NCI-H1092 treated with DMSO at 0.1 percent for 48 hours (cell line): ENCODE measurements around the gene VSTM2L.
A peak's percentile ranks its signal among the peaks of the same experiment; 100 is the strongest.

Experiments used
- DNase-seq: peaks from one replicate; lab custom pipeline; 2025; lab: John Stamatoyannopoulos, UW

VSTM2L gene

DNA sequence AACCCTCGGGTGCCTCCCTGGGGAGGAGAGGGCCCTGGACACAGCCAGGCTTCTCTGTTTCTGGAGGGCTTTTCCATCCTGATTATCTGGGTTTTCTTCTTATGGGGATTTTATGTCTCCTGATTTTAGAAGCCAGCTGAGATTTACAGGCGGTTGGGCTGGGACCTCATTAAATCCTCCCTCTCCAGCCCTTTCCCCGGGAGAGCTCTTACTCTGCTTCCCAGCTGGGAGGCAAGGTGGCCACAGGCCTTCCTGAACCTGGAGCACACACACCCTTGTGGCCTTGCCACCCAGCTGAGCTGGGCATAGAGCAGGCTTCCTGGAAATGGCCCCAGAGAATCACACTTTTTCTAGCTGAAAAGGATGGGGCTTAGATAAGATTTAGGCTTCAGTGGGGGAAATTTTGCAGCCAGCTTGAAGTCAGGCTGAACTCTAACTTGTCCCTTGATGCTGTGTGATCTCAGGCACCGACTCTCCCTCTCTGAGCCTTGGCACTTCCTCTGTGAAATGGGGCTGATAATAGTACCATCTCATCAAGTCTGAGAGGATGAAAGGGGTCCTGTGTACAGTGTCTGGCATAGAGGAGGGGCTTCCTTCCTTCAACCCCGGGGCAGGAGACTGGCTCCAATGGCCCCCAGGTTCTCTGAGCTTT is 16.6 kb downstream of the VSTM2L start:
- DNase-seq: peak; percentile 30

DNA sequence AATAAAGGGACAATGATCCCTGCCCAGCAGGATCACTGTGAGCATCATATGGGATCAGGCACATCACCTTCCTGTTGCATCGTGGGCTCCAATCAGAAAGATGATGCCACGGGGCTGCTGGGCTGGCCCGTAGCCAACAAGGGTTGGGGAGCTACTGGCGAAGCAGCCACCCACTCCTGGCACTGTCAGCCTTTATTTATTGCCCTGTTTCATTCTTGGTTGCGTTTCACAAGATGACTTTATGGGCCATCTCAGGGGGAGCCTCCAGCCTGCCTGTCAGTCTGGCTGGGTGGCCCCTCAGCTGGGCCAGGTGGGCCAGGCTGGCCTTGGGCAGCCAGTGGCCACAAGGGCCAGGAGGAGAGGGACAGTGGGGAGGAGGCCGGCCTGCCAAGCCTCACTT is 17.3 kb downstream of the VSTM2L start:
- no peak for DNase-seq

DNA sequence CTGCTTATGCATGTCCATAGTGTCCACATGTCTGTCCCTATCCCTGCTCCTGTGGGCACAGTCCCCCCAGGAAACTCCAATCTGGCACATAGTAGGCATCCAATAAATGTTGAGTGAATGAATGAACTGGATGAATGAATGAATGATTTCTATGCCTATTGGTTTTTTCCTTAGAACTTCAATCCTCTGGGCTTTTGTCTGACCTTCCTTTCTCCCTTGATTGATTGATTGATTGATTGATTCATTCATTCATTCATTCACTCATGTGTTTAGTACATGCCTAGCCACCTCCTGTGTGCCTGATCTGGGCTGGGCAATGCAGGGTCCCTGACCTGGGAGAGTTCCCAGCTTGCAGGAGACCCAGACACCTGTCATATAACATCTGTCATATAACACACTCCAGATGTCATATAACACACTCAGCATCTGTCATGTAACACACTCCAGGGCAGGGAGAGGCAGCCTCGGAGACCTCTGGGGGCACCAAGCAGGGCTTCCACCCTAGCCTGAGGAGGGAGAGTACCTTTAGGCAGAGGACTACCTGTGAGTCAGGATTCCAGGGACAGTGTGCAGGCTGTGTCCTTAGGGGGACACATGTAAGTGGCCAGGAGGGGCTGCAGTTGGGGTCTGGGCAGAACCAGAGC is 17.9 kb downstream of the VSTM2L start:
- no peak for DNase-seq

DNA sequence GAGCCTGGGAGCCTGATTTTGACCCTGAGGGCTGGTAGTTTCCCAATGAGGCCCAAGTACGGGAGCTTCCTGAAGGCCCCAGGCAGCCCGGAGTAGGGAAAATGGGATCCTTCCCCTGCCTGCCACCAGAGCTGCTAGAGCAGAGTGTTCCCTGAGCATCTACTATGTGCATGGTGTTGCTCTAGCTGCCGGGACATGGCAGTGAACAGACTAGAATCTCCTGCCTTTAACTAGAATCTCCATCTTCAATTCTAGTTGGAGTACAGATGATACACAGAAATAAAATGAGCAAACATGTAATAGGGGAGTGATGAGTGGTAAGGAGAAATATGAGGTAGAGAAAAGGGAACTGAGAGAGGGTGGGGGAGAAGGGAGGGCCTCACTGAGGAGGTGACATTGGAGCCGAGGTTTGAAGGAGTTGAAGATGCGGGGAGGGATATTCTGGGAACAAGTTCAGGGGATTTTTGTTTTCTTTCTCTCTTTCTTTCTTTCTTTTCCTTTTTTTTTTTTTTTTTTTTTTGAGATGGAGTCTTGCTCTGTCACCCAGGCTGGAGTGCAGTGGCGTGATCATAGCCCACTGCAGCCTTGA is 18.5 kb downstream of the VSTM2L start:
- DNase-seq: no peak

DNA sequence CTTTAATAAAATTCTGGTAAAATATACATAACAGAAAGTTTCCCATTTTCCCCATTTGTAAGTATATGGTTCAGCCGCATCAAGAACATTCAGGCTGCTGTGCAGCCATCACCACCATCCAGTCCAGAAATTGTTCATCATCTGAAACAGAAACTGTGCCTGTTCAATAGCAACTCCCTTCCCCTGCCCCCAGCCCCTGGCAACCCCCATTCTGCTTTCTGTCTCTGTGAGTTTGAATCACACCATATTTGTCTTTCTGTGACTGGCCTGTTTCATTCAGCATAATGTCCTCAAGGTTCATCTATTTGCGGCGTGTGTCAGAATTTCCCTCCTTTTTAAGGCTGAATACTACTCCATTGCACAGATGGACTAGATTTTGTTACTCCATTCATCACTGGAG is 19.1 kb downstream of the VSTM2L start:
- DNase-seq: no peak

DNA sequence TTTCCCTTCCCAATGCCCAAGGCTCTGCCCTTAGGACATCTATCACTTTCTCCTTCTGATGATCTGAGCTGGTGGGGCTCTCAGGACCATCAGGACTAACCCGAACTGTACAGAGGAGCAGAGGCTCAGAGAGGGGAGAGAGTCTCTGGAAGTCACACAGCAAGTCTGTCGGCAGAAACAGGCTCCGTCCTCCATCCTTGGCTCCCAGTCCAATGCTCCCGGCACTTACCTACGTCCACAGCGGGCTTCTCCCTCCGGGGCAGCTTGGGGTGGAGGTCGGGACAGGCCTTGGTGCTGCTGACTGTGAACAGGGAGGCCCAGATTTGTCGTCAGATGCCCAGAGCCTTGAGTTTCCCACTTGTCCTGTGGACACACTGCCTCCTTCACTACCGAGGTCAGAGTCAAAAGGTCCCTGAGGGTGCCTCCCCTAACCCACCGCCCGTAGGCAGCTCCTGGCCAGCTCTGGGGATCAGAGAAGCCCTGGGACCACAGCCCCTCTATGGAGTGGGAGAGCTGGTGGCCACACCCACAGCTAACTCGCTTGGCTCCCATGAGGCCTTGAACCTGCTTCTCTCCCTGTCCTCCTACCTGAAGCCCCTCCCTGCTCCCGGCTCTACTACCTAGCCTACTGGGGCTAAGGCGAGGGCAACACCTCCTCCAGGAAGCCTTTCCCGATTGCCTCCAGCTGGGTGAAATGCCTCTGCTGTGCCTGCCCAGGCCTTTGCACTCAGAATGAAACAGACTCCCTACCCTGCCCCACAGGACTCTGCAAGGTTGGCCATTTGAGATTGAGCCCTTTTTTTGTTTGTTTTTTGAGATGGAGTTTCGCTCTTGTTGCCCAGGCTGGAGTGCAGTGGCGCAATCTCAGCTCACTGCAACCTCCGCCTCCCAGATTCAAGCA is 22.6 kb downstream of the VSTM2L start:
- DNase-seq: no peak

DNA sequence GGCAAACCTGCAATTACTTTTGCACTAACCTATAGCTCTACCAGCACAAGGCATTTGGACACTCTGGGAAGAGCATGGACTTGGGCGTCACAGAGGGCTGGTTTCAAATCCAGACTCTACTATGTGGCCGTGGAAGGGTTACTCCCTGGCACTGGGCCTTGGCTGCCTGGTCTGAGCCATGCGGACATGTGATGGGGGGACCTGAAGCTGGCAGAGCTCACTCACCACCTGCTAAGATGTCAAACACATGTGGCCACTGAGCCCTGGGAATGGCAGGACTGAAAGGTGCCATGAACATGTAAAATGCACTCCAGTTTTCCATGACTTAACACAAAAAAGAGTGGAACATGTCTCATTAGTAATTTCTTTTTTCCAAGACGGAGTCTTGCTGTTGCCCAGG is 23.7 kb downstream of the VSTM2L start:
- DNase-seq: no peak

DNA sequence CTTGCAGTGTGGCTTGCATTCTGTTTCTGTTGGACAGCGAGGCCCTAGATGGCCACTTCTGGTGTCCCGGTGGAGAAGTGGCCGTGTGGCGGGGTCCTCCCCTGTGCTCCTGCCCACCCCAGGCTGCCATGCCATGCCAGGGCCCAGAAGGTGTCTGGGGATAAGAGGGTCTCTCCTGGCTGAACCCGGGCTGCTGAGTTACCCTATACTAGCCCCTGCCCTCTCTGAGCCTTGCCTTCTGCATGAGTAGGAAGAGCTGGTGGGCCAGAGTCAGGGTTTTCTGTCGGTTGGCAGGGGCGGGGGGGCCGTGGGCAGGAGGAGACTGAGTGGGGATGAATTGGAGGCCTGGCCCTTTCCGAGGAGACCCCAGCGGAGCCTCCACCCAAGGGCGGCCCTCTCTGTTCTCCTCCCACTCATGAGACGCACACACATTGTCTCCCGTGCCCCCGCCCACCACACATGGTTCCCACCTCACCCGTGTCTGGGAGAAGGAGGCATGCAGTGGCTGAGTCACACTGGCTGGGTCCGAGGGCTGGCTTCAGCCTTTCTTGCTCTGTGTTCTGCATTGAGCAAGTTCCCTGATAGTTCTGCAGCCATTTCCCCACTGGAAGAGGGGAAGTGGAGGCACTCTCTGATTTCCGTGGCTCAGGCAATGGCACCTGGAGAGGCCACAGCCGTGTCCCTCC is 24.6 kb downstream of the VSTM2L start:
- no peak for DNase-seq

DNA sequence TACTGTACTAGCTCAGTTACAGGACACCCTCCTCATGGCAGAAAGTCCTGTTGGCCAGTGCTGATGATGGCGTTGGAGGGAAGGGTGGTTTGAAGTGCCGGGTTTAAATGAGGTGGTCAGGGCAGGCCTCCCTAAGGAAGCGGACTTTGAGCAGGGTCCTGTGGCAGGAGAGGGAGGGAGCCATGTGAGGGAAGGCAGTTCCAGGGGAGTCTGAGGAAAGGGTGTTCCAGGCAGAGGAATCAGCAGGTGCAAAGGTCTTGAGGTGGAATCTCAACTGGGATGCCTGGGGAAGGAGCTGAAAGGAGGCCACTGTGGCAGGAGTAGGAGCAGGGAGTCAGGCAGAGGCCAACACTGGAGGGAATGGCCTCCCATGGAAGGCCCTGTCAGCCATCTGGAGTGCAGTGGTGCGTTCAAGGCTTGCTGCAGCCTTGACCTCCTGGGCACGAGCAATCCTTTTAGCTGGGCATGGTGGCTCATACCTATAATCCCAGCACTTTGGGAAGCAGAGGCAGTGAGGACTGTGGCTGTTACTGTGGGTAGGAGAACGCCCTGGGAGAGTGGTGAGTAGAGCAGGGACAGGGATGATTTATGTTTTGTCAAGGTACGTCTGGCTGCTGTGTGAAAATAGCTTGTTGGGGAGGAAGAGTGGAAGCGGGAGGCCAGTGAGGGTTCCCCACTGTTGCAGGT is 26.2 kb downstream of the VSTM2L start:
- DNase-seq: no peak

DNA sequence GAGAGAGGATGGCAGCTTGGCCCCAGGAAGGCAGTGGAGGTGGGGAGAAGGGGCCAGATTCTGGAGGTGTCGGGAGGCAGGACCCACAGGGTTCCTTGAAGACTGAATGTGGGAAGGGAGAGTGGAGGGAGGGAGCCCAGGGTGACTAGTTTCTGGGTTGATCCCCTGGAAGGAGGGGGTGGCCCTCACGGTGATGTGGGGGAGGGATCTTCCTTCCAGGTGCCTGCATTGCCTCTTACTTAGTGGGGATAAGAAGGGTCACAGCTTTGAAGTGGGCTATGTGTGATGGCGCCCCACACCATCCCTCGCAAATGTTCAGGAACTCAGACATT is 26.7 kb downstream of the VSTM2L start:
- no peak for DNase-seq

DNA sequence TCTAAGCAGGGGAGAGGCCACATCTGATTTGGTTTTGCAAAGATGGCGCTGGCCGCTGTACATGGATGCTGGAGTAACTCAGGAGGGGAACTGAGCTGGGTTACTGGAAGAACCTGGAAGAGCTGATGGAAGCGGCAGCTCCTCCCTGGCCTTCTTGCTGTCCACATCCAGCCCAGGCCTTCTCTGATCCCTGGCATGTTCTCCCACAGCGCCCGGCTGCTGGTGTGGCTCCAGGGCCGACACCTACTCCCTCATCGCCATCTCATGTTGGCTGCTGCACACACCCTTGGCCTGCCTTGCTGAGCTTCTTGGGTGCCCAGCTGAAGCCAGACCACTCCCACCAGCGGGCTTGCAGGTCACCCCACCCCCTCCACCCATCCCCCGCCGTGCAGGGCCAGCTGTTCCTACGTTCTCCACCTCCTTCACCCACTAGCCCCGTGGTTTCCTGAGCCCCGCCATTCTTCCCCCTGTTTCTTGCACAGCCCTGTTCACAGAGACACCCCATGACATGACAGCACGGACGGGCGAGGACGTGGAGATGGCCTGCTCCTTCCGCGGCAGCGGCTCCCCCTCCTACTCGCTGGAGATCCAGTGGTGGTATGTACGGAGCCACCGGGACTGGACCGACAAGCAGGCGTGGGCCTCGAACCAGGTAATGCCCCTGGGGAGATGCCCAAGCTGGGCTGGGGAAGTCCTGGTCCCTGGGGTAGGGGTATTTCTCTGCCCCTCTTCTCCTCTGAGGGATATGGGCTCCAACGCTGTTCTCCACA is 28.4 kb downstream of the VSTM2L start:
- no peak for DNase-seq

DNA sequence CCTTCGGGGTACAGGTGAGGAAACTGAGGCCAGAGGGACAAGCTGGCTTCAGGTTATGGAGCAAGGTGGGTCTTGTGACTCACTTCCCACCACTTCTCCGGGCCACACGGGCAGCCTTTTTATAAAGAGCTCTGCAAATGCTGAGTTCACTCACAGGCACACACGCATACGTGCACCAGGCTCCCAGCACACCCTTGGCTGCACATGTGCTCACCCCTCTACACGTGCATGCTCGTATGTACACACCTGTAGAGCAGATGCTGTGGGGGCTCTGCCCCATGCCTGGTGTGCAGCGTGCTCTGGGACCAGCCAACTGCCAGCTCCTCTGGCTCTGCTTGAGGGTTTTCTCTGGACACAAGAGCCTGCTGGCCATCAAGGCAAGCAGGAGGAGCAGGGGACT is 29.1 kb downstream of the VSTM2L start:
- no peak for DNase-seq

DNA sequence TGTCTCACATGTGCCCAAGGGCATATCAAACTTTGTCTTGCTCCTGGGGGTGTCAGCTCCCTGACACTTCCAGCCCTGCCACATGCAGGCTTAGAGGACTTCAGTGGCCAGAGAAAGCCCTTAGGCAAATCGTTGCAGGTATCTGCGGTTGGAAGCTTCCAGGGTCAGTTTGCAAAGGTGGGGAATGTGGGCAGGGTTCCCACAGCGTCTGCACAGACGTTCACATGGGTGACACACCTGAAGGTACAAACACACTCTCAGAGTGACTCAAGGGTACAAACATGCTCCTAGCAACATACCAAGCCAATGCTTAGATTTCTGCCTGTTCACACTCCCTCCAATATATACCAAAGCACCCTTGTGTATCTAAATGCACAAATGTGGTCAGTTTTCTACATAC is 30.0 kb downstream of the VSTM2L start:
- no peak for DNase-seq

DNA sequence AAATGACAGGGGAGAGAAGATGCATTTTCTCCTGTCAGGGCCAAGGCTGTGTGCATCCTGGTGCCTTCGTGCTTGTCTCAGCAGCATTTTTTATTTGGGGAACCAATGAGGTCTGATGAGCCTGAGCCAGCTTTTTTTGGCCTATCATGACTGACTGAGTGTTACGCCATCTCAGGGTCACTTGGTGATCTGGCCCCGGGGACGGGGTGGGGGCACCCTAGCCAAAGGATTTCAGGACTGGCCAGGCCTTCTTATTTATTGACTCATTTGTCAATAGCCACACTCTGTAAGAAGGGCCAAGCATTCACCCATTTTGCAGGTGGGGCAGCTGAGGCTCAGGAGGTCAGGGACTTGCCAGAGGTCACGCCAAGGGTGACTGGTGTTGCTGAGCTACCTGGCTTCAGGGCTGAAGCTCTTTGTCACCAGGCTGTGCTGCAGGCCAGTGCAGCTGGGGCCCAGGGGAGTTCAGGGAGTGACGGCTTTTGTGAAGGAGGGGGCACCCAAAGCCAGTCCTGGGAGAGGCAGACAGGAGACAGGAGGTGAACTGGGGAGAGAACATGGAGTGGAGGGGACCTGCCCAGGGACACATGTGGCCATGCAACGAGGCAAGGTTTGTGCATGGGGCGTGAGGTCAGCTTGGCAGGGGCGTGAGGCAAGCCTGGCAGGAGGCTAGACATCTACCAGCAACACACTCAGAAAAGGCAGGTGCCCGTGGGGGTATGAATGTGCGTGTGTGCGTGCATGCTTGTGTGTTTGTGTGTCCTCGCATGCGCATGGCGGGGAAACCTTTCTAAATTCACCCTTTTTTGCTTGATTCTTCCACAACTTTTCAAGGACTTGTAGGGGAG is 31.1 kb downstream of the VSTM2L start:
- no peak for DNase-seq

DNA sequence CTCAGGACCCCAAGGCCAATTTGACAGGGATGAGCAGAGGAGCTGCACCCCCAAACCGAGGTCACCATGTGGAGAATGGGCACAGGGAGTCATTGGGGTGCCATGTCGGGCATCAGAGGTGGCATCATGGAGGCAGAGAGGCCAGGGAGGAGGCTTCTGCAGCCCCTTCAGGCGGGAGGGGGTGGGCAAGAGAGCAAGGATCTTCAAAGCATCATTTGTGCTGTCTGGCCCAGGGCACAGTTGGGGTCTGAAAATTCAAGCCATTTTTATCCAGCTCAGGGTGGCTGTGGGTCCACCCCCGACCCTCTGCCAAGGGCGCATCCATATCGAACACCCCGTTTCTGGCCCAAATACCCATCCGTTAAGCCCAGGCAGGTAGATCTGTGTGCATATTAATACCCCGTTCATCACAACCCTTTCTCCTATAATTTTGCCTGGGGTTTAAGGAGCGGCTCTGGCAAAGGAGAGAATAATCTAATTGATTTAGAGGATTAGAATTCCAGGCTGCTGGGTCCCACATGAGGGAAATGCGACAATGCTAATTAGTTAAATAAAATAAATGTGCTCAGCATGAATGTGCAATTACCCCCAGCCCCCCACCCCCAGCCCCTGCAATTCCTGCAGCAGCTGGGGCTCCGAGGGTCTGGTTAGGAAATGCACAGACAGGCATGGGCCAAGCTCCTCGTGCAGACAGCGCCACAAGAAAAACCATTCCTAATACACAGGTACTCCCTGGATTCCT is 31.9 kb downstream of the VSTM2L start:
- no peak for DNase-seq

DNA sequence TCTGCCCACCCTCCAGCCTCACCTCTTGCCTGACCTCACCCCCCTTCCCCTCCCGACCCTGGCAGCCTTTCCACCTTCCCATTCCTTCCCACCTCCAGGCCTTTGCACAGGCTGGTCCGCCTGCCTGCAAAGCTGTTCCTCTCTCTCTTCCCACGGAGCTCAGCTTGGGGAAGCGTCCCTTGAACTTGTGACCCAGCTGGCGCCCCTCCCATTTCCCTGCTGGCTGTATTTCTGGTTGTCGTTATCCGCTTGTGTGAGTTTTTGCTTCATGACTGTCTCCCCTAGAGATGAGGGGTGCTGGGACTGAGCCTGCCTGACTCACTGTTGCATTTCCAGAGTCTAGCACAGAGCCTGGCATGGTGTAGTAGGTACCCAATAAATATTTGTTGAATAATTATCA is 32.5 kb downstream of the VSTM2L start:
- no peak for DNase-seq

DNA sequence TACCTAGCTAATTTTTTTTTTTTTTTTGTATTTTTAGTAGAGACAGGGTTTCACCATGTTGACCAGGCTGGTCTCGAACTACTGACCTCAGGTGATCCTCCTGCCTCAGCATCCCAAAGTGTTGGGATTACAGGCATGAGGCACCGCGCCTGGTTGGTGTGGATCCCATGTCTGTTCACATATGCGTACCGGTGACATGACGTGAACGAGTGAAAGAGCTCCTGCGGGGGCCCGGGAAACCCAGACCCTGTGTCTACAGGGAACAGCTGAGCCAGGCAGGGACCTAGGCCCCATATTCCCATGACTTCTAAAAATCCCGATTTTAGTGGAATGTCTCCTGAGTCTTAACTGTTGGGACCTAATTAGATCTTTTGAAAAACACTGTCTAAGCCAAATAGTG is 33.1 kb downstream of the VSTM2L start:
- DNase-seq: no peak

DNA sequence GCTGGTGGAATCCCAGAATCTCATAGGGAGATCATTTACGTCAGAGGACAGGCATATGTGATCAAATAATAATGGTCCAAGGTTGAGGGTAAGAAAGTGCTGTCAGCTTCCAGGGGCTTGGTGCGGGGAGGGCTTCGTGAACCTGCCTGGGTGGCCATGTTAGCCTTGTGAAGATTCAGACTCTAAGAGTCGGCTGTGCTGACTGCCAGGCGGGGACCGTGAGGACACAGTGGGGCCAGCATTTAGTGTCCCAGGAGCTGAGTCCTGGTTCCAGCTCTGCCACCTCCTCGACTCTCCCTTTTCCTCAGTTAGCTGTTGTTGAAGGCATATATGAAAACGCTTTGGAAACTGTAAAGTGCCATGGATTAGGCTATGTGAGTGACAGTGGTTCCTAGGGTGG is 33.5 kb downstream of the VSTM2L start:
- no peak for DNase-seq

DNA sequence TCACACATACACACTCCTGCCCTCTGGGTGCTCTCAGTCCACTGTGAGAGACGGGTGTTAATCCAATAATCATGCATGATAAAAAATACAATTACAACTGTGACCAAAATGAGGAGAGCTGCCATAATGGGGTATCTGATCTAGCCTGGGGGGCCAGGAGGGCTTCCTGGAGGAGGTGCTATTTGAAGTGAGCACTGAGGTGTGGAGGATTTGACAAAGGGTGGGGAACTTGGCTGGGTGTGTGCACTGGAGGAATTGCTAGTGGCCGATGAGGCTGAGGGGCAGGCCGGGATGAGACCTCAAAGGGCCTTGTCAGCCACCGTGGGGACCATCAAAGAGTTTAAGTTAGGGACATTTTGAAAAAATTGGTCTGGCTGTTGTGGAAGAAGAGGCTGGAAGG is 34.8 kb downstream of the VSTM2L start:
- DNase-seq: no peak
